Measurements from ENCODE around the gene POLD3.

POLD3 gene

GRCh38 chr11:74633406-74634393 is 41.3 kb downstream of the POLD3 start:
- TF ChIP-seq CTCF (IDR thresholded peaks at IDR 0.05; ENCODE audit: insufficient read depth, low read length, poor library complexity, severe bottlenecking), result no peak
- DNase-seq (ENCODE audit: extremely low read depth, insufficient read length), result no peak
- Histone ChIP-seq H3K36me3 (ENCODE audit: control insufficient read depth, insufficient read depth, low read length) (peaks cover 3% of the 10 kb centered on the region), H3K4me3 (replicated peaks; ENCODE audit: low read depth, low read length) (no peak overlapping the region), H3K27me3 (replicated peaks; ENCODE audit: control insufficient read depth, insufficient read depth, low read length) (no peaks in the 10 kb centered on the region)

- Histone ChIP-seq H3K4me3 (replicated peaks; ENCODE audit: low read depth, low read length) (no peak overlapping the region), H3K27me3 (replicated peaks; ENCODE audit: control insufficient read depth, insufficient read depth, low read length) (no peaks in the 10 kb centered on the region), H3K36me3 (ENCODE audit: control insufficient read depth, insufficient read depth, low read length) (peaks cover 4% of the 10 kb centered on the region)
- peak; percentile 31 for TF ChIP-seq CTCF (IDR thresholded peaks at IDR 0.05; ENCODE audit: insufficient read depth, low read length, poor library complexity, severe bottlenecking)
- DNase-seq (ENCODE audit: extremely low read depth, insufficient read length), result no peak
These were observed 42.2 kb downstream of the POLD3 start for GRCh38 chr11:74634537-74634936.

DNA sequence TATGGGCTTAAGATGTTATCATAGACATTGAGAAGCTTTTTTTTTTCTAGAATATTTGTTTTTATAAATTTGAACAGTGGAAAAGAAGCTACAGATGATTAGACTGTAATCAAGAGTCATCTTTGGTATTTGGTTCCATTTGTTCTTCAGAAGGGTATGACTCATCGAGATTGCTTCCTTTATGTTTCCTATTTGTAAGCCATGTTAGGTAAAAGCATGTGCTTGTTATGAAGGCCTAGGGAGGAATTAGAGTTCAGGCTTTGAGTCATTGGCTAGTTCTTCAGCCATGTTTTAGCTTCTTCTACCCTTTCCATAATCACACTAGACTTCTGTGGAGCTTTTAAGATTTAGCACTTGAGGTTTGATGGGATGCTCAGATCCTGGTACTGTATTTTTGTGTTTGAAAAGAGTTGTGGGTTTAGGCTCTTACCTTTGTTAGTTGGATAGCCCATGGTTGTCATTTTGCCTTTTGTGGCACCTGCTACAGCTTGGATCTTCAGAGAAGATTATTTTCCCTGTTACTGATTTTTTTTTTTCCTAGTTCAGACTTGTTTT is 44.3 kb downstream of the POLD3 start:
- no peak for DNase-seq (ENCODE audit: extremely low read depth, insufficient read length)
- H3K27me3 ChIP-seq (replicated peaks; ENCODE audit: control insufficient read depth, insufficient read depth, low read length), result no peaks in the 10 kb centered on the region
- H3K36me3 ChIP-seq (ENCODE audit: control insufficient read depth, insufficient read depth, low read length), result peaks cover 9% of the 10 kb centered on the region
- TF ChIP-seq CTCF (IDR thresholded peaks at IDR 0.05; ENCODE audit: insufficient read depth, low read length, poor library complexity, severe bottlenecking), result no peak
- no peak overlapping the region for H3K4me3 ChIP-seq (replicated peaks; ENCODE audit: low read depth, low read length)

DNA sequence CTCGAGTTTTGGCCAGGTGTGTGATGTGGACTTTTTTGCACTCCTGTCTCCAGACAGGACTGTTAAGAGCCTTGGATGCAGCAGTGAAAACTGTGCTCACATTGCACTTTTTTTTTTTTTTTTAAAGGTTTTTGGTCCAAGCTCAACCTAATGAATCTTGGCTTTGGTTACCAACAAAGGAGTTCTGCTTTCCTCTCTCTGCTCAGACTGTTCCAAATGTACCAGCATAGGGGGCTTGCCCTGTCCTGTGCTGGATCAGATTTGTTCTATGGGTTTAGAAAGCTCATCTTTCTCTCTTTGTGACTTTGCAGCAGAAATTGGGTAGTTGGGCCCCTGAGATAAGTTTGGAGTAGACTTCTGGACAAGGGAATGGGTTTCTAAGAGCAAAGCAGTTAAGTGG is 45.3 kb downstream of the POLD3 start:
- Histone ChIP-seq H3K36me3 (ENCODE audit: control insufficient read depth, insufficient read depth, low read length) (peaks cover 11% of the 10 kb centered on the region), H3K27me3 (replicated peaks; ENCODE audit: control insufficient read depth, insufficient read depth, low read length) (no peaks in the 10 kb centered on the region), H3K4me3 (replicated peaks; ENCODE audit: low read depth, low read length) (no peak overlapping the region)
- no peak for DNase-seq (ENCODE audit: extremely low read depth, insufficient read length)
- no peak for TF ChIP-seq CTCF (IDR thresholded peaks at IDR 0.05; ENCODE audit: insufficient read depth, low read length, poor library complexity, severe bottlenecking)

DNA sequence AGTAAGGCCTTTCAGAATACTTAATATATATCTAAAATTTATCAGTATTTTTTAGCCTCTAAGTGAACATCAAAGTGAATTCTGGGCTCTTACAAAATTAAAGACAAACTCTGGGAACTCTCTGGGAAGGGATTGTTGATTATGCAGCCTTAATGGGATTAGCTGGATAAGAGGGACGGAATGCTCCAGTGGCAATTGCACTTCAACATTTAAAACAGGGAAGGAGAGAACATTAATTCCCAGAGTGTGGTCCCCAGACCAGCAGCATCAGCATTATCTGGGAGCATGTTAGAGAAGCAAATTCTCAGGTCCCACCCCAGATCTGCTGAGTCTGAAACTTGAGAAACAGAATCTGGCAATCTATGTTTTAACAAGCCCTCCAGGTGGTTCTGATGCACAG is 46.5 kb downstream of the POLD3 start:
- peaks cover 11% of the 10 kb centered on the region for H3K36me3 ChIP-seq (ENCODE audit: control insufficient read depth, insufficient read depth, low read length)
- DNase-seq (ENCODE audit: extremely low read depth, insufficient read length), result no peak
- no peak overlapping the region for H3K4me3 ChIP-seq (replicated peaks; ENCODE audit: low read depth, low read length)
- TF ChIP-seq CTCF (IDR thresholded peaks at IDR 0.05; ENCODE audit: insufficient read depth, low read length, poor library complexity, severe bottlenecking), result no peak
- no peaks in the 10 kb centered on the region for H3K27me3 ChIP-seq (replicated peaks; ENCODE audit: control insufficient read depth, insufficient read depth, low read length)

Data from GM06990 (cell line).